ENCODE data around the gene PLCB1.
"Not testable (repeated sequence)": the region's sequence is repeated elsewhere in the genome, so short reads cannot be mapped to it uniquely, and the experiment has no call there.

The PLCB1 gene

DNA sequence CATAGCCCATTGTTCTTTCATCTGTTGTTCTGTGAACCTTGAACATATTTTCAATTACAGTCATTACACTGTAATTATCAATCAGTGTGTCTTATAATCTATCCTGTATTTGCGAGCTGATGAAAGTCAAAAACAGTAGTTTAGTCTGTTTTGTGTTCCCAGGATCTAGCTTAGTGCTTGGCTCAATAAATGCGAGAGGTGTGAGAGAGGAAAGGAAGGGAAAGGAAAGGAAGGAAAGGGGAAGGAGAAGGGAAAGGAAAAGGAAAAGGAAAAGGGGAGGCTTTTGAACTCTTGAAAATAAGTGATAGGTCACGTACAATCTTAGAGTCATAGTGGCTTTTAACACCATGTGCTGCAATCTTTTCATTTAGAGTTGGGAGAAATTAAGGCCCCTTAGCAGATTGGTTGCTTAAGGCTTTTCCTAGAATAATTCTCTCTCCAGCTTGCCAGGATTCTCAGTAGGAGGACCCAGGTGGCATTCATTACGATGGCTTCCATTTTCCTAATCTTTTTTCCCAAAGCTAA, 503.0 kb downstream of the PLCB1 start:
- DNase-seq = no peak

DNA sequence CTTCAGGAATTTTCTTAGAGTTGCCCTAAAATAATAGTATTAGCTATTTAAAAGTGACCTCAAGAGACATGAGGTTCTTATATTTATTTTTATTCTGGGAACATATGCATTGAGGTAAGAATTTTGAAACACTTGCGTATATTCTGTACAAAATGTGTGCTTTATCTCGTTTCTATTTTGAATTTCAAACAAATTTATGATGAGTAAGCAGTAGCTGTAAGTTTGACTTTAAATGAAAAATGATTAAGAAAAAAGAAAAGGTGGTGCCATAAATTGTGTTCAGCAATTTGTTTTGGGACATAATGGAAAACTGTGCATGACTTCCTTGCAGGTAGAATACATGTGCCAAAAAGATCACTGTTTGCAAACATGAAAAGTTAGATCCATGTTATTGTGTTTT, 503.8 kb downstream of the PLCB1 start:
- no peak for DNase-seq

DNA sequence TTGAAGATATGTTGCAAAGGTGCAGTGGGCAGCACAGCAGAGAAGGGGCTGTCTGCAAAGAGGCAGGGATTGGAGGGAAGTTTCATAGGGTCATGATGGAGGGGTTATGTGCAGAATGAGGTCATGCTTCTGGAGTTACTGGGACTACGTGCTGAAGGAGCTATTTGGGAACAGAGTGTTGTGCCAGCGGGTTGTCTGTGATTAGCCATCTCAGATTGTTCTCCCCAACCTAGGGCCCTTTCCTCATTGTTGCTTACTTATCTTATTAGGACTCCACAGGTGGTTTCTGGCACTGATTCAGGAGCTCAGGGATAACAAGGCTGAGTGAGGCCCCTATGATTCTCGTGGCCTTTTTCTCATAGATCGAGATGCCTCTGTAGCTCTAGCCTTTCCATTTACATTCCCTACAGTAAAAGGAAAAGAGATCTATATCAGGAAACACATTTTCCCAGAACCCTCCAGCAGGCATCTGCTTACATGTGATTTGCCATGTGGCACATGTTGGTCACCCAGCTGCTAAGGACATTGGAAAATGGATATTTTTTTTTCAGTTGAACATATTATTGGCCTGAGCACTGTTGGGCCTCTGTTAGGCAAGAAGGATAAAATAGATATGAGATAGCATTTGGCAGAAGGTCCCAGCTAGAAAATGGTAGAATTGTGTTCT, 507.2 kb downstream of the PLCB1 start:
- no peak for DNase-seq

DNA sequence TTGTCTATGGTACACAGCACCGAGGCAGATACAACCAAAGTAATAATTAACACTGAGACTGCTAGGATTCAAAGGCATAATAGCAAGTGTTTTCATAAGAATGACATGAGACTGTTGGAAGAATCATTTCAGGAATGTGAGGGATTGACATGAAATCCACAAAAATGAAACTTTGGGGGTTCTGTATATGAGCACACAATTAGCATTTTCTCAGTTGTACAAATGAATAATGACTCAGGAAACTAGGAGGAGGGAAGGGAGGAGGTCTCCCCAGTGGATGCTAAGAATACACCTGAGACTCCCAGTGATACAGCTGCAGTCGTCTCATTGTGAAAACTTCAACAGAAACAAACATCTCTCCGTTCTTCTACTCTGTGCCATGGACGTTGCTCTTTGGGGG, 508.4 kb downstream of the PLCB1 start:
- DNase-seq = no peak

DNA sequence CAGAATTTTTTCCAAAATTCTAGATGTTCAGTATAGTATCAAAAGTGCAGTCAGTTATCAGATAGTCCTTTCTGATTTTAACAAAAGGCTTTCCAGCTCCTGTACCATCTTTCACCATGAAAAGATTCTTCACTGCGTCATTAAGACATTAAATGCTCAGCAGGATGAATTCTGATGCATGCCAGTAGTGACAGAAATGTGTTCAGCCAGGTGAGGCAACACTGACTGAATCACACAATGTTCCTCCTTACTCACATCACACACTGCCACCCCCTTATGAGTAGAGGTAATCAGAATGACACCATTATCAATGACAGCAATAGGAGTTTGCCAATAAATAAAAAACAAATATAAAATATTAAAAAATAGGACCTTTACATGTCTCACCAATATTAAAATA, 510.2 kb downstream of the PLCB1 start:
- DNase-seq = no peak

DNA sequence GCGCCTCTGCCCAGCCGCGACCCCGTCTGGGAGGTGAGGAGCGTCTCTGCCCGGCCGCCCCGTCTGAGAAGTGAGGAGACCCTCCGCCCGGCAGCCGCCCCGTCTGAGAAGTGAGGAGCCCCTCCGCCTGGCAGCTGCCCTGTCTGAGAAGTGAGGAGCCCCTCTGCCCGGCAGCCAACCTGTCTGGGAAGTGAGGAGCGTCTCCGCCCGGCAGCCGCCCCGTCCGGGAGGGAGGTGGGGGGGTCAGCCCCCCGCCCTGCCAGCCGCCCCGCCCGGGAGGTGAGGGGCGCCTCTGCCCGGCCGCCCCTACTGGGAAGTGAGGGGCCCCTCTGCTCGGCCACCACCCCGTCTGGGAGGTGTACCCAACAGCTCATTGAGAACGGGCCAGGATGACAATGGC, 512.4 kb downstream of the PLCB1 start:
- not testable (repeated sequence) for DNase-seq

DNA sequence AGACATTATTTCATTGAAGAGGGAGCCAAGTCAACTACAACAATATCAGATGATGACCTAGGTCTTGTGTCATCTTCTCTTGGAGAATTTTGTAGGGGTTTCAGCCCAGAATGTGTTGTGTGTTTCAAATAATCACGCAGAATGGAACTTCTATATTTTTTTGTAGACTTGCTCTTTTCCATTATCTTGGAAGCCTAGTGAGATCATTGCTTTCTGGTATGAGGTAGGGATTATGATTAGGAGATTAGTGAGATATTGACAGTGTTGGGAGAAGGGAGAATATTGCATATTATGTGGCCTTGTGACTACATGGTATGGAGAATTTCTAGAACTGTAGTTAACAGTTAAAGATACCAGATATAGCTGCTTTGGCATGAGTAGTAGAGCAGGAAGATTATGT, 513.3 kb downstream of the PLCB1 start:
- DNase-seq = no peak

DNA sequence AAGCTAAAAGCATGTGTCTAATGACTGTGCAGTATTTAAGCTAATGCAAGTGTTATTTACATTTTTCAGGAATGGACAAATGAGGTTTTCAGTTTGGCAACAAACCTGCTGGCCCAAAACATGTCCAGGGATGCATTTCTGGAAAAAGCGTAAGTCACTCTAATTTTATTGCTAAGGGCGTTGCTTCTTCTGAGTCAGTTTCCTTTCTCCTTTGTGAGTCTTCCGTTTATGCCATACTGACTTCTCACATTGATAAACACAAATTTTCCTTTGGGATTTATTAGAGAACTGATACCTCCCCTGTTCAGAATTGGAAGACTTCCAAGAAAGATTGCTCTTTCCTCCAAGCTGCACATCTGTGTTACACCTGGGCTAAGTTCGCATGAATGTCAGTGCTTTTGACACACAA, 514.0 kb downstream of the PLCB1 start:
- DNase-seq = no peak

DNA sequence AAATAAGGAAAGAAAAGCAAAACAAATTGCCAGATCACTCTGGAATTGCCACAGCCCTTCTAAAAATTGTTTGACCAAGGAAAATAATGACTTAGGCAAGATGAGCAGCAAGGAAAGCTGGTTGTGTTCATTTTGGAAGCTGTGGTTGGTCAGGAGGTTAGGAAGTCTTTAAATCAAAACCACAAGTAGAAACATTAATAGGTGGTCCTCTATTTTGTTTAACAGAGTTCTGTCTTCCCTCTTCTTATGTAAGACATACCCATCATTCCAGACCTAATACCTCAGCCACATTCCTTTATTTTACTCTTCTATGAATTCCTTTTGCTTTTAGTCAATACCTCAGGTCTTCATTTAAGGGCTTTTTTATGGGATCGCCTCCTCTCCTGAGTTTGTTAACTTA, 514.6 kb downstream of the PLCB1 start:
- no peak for DNase-seq

DNA sequence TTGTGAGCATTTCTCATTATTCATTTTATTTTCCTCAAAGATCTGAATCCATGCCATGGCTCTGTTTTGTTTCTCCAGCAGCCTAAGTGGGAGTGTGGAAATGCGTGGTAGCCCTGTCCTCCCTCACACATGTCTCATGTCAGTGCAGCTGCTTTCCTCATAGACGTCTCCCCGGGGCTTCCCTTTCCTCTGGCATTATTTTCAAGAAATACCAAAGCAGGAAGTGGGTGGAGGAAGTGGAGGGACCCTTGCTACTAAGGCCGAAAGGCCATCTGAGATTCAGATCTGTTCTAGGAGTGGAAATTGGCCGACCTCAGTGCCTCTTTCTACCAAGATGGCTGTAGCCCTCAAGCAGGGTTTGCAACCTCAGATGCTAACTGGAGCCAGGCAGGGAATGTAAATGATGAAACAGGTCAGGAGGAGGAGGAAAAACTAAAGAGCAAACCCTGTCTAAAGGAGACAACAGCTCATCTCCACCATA, 515.9 kb downstream of the PLCB1 start:
- DNase-seq = no peak

DNA sequence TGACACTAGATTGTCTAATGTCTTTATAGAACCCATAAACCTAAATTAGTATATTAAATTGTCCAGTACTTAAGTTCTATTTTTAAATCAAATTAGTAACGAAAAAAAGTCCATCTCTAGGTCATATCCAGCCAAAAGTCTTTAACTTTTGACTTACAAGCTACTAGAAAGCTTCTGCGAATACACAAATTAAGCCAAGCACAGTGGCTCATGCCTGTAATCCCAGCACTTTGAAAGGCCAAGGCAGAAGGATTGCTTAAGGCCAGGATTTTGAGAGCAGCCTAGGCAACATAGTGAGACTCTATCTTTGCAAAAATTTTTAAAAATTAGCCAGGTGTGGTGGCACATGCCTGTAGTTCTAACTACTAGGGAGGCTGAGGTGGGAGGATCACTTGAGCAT, 516.4 kb downstream of the PLCB1 start:
- no peak for DNase-seq

DNA sequence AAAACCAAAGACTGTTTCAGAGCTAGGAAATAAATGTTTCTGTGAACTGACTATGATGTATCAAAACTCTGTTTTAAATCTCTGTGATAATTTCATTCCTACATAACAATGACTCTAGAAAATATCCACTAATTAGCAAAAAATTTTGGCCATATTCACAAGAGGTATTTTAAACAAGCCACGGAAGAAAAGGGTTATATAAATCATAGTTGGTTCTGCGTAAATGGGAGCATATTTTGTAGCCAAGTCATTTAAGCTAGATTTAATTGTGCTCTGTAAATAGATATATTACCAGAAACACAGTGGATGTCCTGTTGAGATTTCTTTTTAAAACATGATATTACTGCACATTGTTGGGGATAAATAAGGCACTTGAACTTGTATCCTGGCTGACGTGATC, 520.3 kb downstream of the PLCB1 start:
- DNase-seq = no peak

DNA sequence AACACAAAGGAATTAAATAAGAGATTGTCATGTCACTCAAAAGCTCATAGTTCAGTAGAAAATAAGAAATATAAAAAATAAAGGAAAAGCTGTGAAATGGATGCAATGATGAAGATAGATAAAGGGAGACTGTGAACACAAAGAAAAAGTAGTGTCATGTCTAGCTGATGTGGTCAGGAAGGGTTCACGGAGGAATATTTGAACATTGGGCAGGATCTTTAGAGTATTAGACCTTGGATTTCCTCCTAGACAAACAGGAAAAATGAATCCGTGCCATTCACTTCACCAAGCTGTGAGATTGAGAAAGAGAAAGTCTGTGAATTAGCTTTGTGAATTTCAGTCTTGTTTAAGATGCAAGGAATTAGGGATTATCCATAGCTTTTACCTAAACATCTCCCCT, 522.4 kb downstream of the PLCB1 start:
- no peak for DNase-seq

DNA sequence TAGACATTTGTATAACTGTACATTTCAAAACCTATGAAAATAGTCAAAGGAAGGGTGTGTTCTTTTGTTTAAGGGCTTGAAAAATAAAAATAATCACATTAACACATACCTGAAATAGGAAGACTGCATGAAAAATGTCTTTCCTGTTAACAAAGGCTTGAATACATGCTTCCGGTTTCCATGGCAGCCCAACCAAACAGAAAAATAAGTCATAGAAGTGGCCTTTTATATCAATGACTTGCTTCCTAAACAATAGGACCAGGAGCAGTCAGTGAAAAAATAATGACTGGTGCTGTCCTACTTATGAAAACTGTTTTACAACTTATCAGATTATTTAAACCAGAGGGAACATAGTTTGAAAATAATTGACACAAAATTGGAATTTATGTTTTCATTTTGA, 524.3 kb downstream of the PLCB1 start:
- no peak for DNase-seq

DNA sequence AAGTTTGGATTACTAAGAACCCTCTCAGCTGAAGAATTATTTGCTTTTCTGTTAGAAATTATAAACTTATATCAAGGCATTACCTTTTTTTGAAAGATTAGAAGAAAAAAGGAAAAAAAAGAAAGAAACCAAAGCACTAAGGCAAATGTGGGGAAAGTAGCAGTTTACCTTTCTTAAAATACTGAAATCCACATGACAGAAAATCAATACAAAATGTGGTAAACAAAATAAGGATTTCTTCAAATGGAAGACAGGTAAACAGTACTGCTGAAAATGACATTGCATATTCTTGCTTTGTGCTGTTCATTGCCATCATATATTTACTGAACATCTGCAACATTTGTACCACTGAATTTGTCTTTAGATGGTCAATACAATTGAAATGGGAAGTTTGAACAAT, 525.6 kb downstream of the PLCB1 start:
- no peak for DNase-seq

DNA sequence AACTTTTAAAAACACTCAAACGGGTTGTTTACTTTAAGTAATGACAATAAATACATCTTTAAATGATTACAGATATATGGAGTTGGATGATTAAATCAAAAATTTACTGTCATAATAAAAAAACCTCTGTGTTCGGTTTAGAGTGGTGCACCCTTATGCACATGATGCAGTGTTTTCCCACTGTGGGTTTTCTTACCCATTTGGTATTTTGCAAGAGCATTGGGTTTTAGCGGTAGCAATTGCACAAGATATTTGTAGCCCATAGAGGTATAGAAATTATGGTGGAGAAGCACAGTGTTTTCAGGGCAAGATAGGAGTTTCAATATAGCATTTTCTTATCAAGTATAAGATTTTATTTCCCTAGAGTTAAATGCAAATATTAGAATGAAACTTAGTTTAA, 526.0 kb downstream of the PLCB1 start:
- no peak for DNase-seq

DNA sequence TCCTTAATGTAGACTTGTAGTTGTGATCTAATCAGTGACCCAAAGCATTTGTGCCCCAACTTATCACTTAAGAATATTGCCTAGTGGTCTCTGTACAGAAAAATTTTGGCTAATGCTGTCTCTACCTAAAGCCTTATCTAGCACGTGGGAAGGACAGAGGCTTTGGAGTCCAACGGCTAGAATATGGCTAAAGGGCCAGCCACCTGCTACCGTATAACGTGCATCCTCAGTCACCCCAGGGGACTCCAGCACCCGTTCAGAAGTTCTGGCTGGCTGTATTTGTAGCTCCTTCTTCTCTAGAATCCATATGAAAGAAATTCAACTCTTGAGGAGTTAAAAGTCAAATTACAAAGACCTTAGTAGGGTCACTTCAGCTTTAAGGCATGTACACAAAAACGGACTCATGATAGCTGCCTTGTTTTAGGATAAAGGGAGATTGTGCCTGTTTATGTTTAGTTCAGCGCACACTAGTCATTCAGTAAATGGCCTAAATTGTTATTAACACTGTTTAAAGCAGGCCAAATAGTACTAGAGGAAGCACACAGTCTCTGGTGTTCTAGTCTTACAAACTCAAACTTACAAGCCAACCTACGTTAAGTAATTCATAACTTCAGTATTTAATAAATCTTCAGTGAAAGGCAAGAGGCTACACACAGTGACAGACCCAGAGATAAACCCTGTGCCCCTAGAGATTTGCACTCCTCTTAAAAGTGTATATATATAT, 529.3 kb downstream of the PLCB1 start:
- no peak for DNase-seq

DNA sequence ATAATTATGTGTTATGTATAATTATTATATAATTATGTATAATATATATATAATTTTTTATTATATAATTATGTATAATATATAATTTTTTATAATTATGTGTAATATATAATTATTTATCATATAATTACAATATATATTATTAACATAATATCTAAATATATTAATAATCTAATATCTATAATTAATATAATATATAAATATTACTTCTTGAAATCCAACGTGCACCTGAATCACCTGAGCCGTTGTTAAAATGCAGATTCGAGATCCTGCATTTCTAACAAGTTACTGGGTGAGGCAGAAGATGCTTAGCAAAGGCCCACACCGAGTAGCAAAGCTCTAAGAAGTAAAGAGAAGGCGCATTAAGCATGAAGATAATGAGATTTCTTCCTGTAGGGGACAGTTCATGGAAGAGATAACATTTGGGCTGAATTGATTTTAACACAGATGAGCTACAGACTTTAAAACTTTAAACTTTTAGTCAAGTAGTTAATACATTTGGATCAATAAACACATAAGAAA, 530.4 kb downstream of the PLCB1 start:
- DNase-seq = no peak

DNA sequence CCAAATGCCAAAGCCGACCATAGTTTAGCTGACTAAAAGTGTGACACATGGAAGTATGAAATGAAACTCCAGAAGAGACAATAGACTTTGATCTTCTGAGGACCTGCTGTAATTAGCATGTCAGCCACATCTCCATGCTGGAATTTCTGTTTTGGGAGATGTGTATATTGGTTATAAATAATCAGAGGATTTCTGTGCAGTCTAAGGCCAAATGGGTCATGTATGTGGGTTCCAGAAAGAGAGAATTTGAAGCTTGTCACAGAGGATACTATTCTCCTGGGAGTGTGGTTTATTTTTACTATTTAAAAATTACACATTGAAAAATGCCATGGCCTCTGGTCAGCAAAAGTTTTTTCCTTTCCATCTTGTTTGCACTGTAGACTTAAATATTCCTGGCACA, 531.4 kb downstream of the PLCB1 start:
- no peak for DNase-seq

DNA sequence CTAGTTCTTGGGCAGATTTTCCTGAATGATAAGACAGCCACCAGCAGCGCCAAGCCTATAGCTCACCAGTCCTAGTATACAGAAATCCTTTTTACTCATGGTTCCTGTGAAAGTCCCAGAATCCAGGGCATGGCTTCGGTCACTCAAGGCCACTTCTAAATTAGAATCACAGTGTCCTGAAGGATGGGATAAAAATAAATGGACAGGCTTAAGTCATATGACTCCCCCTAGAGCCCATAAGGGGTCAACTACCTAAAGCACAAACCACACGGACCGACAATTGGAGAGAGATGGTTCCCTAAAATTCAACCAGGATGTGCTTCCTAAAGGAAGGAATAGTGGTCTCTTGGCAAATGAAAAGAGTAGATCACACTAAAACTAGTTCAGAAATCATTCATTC, 532.7 kb downstream of the PLCB1 start:
- DNase-seq = no peak

DNA sequence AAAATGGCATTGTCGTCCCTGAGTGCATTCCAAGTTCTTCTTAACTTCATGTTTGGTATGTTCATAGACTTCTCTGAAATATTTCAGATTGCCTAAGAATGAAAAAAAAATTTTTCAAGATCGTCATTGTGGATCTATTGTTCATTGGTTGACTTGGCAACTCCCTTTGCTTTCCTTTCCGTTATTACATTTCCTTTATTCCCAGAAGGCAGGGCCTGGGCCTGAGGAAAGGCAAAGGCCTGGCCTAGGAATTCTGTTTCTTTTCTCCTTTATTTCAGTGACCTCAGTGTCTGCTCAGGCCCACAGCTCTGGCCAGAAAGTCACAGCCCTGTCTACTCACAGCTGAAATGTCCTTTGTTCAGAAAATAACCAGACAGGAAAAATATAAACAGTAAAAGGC, 535.2 kb downstream of the PLCB1 start:
- no peak for DNase-seq

DNA sequence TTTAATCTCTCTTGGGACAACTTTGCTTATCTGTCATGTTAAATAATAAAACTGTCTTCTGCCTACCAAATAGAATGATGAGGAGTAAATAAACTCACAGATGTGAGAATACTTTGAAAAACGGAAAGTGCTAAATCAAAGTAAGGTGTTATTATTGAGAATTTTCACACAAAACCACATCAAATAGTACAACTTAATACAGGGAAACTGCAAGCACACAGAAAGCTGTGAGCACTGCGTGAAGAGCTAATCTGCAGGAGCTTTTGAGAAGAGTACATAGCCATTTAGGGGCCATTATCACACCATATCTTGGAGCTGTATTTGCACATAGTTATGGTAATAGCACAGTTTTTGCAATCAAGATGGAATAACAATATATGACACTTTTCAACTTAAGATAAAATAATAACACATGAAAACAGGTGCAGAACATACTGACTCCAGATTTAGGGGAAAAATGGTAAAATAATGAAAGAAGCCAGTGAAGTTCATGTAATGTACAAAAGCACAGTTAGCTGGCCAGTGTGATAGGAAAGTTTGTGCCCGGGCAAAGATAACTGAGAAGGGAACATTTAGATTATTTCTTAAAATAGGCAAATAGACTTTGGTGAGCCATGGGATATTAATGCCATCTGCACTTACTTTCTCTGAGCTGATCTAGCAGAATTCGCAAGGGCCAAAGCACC, 538.3 kb downstream of the PLCB1 start:
- no peak for DNase-seq

DNA sequence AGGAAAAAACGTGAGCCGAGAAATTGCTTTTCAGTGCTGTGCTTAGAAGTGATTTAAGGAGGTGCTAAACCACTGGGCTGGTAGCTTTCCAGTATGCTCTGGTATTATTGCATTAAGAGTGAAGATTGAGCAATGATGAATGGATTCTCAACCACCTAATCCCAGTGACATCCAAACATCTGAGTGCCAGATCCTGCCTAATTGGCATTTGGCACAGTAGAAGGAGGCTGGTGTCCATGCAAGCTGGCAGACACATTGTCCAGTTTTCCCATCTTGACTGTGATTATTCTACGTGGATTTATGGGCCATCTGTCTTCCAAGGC, 538.8 kb downstream of the PLCB1 start:
- DNase-seq = no peak
